MG63 (cell line): ENCODE data around the gene PREX1. TPM values are rescaled to one million over a fixed set of nuclear protein-coding genes. Genes with fewer than 3 reads are reported as not detected.
"Not testable (repeated sequence)": the region's sequence is repeated elsewhere in the genome, so short reads cannot be mapped to it uniquely, and the experiment has no call there.

ENCODE experiments used
- DNase-seq: peaks from one replicate; pipeline ENCODE4 v3.0.0-alpha.2; 2020
- H3K27me3 ChIP-seq: fragments of 250-450 bp; sonication (Bioruptor Pico); 2 replicates; pipeline ENCODE4 v1.5.1; 2020; ENCODE audit warnings: mild to moderate bottlenecking, moderate library complexity
- H3K36me3 ChIP-seq: fragments of 250-450 bp; sonication (Bioruptor Pico); 2 replicates; pipeline ENCODE4 v1.5.1; 2020; ENCODE audit warnings: mild to moderate bottlenecking, moderate library complexity
- H3K4me3 ChIP-seq: fragments of 250-450 bp; sonication (Bioruptor Pico); 2 replicates; pipeline ENCODE4 v1.5.1; 2020; ENCODE audit warnings: mild to moderate bottlenecking, moderate library complexity
- H3K9me3 ChIP-seq: fragments of 250-450 bp; sonication (Bioruptor Pico); 2 replicates; pipeline ENCODE4 v1.5.1; 2020; ENCODE audit warnings: mild to moderate bottlenecking, moderate library complexity
- total RNA-seq: library from RNA; depleted of rRNA; stranded (reverse); fragments of >200 nt; shearing (Covaris generic); gene quantifications from 2 replicates; pipeline ENCODE4 v1.2.3, GENCODE V29; 2014; ENCODE audit warnings: low replicate concordance; rRNA removed

The PREX1 gene
- total RNA-seq: 5.2 and 5.8 TPM in 2 replicates

- no peaks in the 10 kb centered on the region; the same call in 1 of the 2 replicates for H3K36me3 ChIP-seq
- DNase-seq: peak; percentile 85
- no peaks in the 10 kb centered on the region for H3K27me3 ChIP-seq
These were observed at the start of gene PREX1 for GRCh38 chr20:48827855-48828733. TSS of gene PREX1 (minus strand) at chr20:48827999. CDS start at chr20:48827860, 139 bp downstream.

GRCh38 chr20:48877304-48877703 lies 49.5 kb upstream of the PREX1 start:
- no peak for DNase-seq
- H3K9me3 ChIP-seq: no peaks in the 10 kb centered on the region

More at GRCh38 chr20:48827855-48828733, at the start of gene PREX1:
- H3K9me3 ChIP-seq: peaks cover 2% of the 10 kb centered on the region; the same call in 1 of the 2 replicates
- H3K4me3 ChIP-seq: peak within 1 kb of the TSS; percentile 57

GRCh38 chr20:48875914-48876240 lies 48.1 kb upstream of the PREX1 start:
- peak; percentile 42 for DNase-seq
- H3K27me3 ChIP-seq: no peaks in the 10 kb centered on the region
- no peak overlapping the region for H3K4me3 ChIP-seq
- no peaks in the 10 kb centered on the region for H3K9me3 ChIP-seq
- no peaks in the 10 kb centered on the region for H3K36me3 ChIP-seq

More at GRCh38 chr20:48877304-48877703, 49.5 kb upstream of the PREX1 start:
- Histone ChIP-seq H3K27me3 (no peaks in the 10 kb centered on the region), H3K36me3 (no peaks in the 10 kb centered on the region), H3K4me3 (no peak overlapping the region)

- no peaks in the 10 kb centered on the region for H3K9me3 ChIP-seq
- no peak for DNase-seq
- no peak overlapping the region for H3K4me3 ChIP-seq
- no peaks in the 10 kb centered on the region for H3K27me3 ChIP-seq
- H3K36me3 ChIP-seq: no peaks in the 10 kb centered on the region
These were observed 47.6 kb upstream of the PREX1 start for GRCh38 chr20:48875233-48875913.

GRCh38 chr20:48869442-48869841 lies 41.6 kb upstream of the PREX1 start:
- not testable (repeated sequence) for H3K36me3 ChIP-seq, DNase-seq, H3K4me3 ChIP-seq, H3K27me3 ChIP-seq, H3K9me3 ChIP-seq

GRCh38 chr20:48866936-48867335 lies 39.1 kb upstream of the PREX1 start:
- Histone ChIP-seq H3K27me3 (no peaks in the 10 kb centered on the region), H3K36me3 (no peaks in the 10 kb centered on the region), H3K4me3 (no peak overlapping the region), H3K9me3 (no peaks in the 10 kb centered on the region)
- DNase-seq: no peak

- H3K36me3 ChIP-seq: no peaks in the 10 kb centered on the region
- no peaks in the 10 kb centered on the region for H3K27me3 ChIP-seq
- H3K4me3 ChIP-seq: no peak overlapping the region
- no peaks in the 10 kb centered on the region for H3K9me3 ChIP-seq
- no peak for DNase-seq
These were observed 37.0 kb upstream of the PREX1 start for GRCh38 chr20:48864738-48865318.

- H3K9me3 ChIP-seq: no peaks in the 10 kb centered on the region
- no peak for DNase-seq
- no peak overlapping the region for H3K4me3 ChIP-seq
- H3K36me3 ChIP-seq: no peaks in the 10 kb centered on the region
- no peaks in the 10 kb centered on the region for H3K27me3 ChIP-seq
These were observed 36.5 kb upstream of the PREX1 start for GRCh38 chr20:48864254-48864653.

GRCh38 chr20:48862279-48862678 lies 34.5 kb upstream of the PREX1 start:
- DNase-seq: no peak
- H3K36me3 ChIP-seq: no peaks in the 10 kb centered on the region
- H3K27me3 ChIP-seq: no peaks in the 10 kb centered on the region
- H3K9me3 ChIP-seq: no peaks in the 10 kb centered on the region
- no peak overlapping the region for H3K4me3 ChIP-seq

GRCh38 chr20:48861444-48861843 lies 33.6 kb upstream of the PREX1 start:
- Histone ChIP-seq H3K36me3 (no peaks in the 10 kb centered on the region), H3K27me3 (no peaks in the 10 kb centered on the region), H3K9me3 (no peaks in the 10 kb centered on the region), H3K4me3 (no peak overlapping the region)
- no peak for DNase-seq

- Histone ChIP-seq H3K4me3 (no peak overlapping the region), H3K9me3 (no peaks in the 10 kb centered on the region), H3K36me3 (no peaks in the 10 kb centered on the region), H3K27me3 (no peaks in the 10 kb centered on the region)
- no peak for DNase-seq
These were observed 30.4 kb upstream of the PREX1 start for GRCh38 chr20:48858075-48858790.

GRCh38 chr20:48856130-48856529 lies 28.3 kb upstream of the PREX1 start:
- Histone ChIP-seq H3K36me3 (no peaks in the 10 kb centered on the region), H3K4me3 (no peak overlapping the region), H3K9me3 (no peaks in the 10 kb centered on the region), H3K27me3 (no peaks in the 10 kb centered on the region)
- DNase-seq: no peak

- no peak for DNase-seq
- H3K4me3 ChIP-seq: no peak overlapping the region
- no peaks in the 10 kb centered on the region for H3K9me3 ChIP-seq
- no peaks in the 10 kb centered on the region for H3K36me3 ChIP-seq
- no peaks in the 10 kb centered on the region for H3K27me3 ChIP-seq
These were observed 27.2 kb upstream of the PREX1 start for GRCh38 chr20:48855046-48855445.

- Histone ChIP-seq H3K4me3 (no peak overlapping the region), H3K36me3 (no peaks in the 10 kb centered on the region), H3K27me3 (no peaks in the 10 kb centered on the region), H3K9me3 (no peaks in the 10 kb centered on the region)
- no peak for DNase-seq
These were observed 24.8 kb upstream of the PREX1 start for GRCh38 chr20:48852609-48853008.

- H3K27me3 ChIP-seq: no peaks in the 10 kb centered on the region
- no peak for DNase-seq
- H3K4me3 ChIP-seq: no peak overlapping the region
- H3K9me3 ChIP-seq: no peaks in the 10 kb centered on the region
- no peaks in the 10 kb centered on the region for H3K36me3 ChIP-seq
These were observed 23.8 kb upstream of the PREX1 start for GRCh38 chr20:48851579-48851978.

GRCh38 chr20:48850977-48851299 lies 23.1 kb upstream of the PREX1 start:
- no peak overlapping the region for H3K4me3 ChIP-seq
- no peak for DNase-seq
- no peaks in the 10 kb centered on the region for H3K36me3 ChIP-seq
- no peaks in the 10 kb centered on the region for H3K27me3 ChIP-seq
- no peaks in the 10 kb centered on the region for H3K9me3 ChIP-seq
